GM13977 (cell line): ENCODE measurements around the gene SEMA4D.

ENCODE experiments used
- DNase-seq: peaks from one replicate; pipeline ENCODE4 v3.0.0; 2012; ENCODE audit warnings: low spot score
- in situ Hi-C: fragments of 300-500 bp; cut with MboI; formaldehyde crosslinking; loops from one replicate; pipeline ENCODE4 v1.12.0; 2022; ENCODE audit warnings: low sequenced_read_pairs, low pct_unique_long_range_greater_than_20kb, mixed read lengths, inconsistent platforms; ENCODE audit not compliant: unreplicated experiment
- TF ChIP-seq, protein P1 (sequence below): IDR thresholded peaks from 2 replicates; pipeline ENCODE4 v1.5.1; 2012; ENCODE audit warnings: mild to moderate bottlenecking, control low read depth; ENCODE audit not compliant: insufficient read depth; ENCODE audit errors: extremely low read depth, missing control alignments

The SEMA4D gene

DNA sequence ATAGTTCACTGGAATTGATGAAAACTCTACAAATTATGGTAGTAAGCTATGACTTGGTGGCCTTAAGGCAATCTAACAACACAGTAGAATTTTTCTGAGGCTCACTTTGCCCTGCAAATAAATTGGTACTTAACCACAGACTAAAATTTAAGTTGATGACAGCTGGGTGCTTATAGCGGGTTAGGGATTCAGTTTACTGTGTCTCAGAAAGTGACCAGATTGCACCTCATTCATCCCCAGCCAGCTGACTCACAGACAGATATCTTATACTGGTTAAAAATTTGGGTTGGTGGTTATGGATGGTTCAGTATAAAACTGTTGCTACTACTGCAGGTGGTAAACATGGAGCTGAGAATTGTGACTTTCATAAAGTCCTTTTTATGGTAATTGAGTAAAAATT lies 184.1 kb downstream of the SEMA4D start:
- DNase-seq = no peak
- TF ChIP-seq, protein P1, sequence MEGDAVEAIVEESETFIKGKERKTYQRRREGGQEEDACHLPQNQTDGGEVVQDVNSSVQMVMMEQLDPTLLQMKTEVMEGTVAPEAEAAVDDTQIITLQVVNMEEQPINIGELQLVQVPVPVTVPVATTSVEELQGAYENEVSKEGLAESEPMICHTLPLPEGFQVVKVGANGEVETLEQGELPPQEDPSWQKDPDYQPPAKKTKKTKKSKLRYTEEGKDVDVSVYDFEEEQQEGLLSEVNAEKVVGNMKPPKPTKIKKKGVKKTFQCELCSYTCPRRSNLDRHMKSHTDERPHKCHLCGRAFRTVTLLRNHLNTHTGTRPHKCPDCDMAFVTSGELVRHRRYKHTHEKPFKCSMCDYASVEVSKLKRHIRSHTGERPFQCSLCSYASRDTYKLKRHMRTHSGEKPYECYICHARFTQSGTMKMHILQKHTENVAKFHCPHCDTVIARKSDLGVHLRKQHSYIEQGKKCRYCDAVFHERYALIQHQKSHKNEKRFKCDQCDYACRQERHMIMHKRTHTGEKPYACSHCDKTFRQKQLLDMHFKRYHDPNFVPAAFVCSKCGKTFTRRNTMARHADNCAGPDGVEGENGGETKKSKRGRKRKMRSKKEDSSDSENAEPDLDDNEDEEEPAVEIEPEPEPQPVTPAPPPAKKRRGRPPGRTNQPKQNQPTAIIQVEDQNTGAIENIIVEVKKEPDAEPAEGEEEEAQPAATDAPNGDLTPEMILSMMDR = no peak
- in situ Hi-C loops = no loop called here

- DNase-seq = no peak
- in situ Hi-C loops = no loop called here
- TF ChIP-seq, protein P1 = no peak
Observed at GRCh38 chr9:89312222-89312571, 185.7 kb downstream of the SEMA4D start.

- TF ChIP-seq, protein P1 = no peak
- in situ Hi-C loops = no loop called here
- no peak for DNase-seq
Observed at GRCh38 chr9:89311346-89312221, 186.3 kb downstream of the SEMA4D start.
